ENCODE results near the gene LRIT3.

DNA sequence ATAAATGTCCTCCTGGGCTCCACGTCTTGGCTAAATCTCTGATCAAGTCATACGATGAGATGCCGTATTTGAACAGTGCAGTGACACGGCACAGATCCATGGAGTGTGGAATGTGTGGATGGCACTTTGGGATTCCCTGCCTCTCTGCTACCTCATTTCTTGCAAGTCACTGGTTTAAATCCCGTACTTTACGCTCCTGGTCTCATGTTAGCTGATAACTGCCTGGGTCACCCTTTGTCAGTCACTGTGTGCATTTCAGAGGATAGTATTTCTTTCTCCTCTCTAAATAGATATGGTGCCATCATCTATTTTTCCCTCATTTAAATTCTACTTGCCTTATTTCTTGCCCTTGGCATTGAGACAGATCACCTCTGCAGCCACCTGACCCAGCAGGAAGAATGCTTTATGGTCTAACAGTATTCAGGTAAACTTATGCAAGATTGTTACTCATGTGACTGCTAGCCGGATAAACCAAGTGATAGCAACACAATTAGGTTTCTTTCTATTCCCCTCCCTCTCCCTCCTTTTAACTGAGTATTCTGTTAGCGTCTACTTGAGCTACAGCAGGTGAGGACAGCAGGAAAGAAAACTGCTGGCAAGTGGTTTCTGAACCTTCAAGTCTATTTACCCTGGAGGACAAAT, 67.6 kb downstream of the LRIT3 start:
- TF ChIP-seq, protein P1, sequence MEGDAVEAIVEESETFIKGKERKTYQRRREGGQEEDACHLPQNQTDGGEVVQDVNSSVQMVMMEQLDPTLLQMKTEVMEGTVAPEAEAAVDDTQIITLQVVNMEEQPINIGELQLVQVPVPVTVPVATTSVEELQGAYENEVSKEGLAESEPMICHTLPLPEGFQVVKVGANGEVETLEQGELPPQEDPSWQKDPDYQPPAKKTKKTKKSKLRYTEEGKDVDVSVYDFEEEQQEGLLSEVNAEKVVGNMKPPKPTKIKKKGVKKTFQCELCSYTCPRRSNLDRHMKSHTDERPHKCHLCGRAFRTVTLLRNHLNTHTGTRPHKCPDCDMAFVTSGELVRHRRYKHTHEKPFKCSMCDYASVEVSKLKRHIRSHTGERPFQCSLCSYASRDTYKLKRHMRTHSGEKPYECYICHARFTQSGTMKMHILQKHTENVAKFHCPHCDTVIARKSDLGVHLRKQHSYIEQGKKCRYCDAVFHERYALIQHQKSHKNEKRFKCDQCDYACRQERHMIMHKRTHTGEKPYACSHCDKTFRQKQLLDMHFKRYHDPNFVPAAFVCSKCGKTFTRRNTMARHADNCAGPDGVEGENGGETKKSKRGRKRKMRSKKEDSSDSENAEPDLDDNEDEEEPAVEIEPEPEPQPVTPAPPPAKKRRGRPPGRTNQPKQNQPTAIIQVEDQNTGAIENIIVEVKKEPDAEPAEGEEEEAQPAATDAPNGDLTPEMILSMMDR (IDR thresholded peaks at IDR 0.05): no peak
- no peak for TF ChIP-seq POLR2A (IDR thresholded peaks at IDR 0.05)

Data from gastroesophageal sphincter (tissue), 3 donors.